Measurements from ENCODE around the gene ITPR1. TPM values are rescaled to one million over a fixed set of nuclear protein-coding genes. Genes with fewer than 3 reads are reported as not detected.

ITPR1 gene
- total RNA-seq, 1 experiment from 2014 or later: 13.4 TPM

- in situ Hi-C loops (cut with HindIII; ENCODE audit: low pct_unique_long_range_greater_than_20kb, low sequenced_read_pairs): no loop called here
- DNase-seq (ENCODE audit: low read depth, low spot score): no peak
These were observed 179.7 kb downstream of the ITPR1 start for GRCh38 chr3:4672725-4673275.

GRCh38 chr3:4674216-4674615, 181.1 kb downstream of the ITPR1 start:
- DNase-seq (ENCODE audit: low read depth, low spot score): no peak
- in situ Hi-C loops (cut with HindIII; ENCODE audit: low pct_unique_long_range_greater_than_20kb, low sequenced_read_pairs): no loop called here

- no peak for DNase-seq (ENCODE audit: low read depth, low spot score)
- in situ Hi-C loops (cut with HindIII; ENCODE audit: low pct_unique_long_range_greater_than_20kb, low sequenced_read_pairs): no loop called here
These were observed 182.6 kb downstream of the ITPR1 start for GRCh38 chr3:4675704-4676103.

- in situ Hi-C loops (cut with HindIII; ENCODE audit: low pct_unique_long_range_greater_than_20kb, low sequenced_read_pairs): no loop called here
- DNase-seq (ENCODE audit: low read depth, low spot score): no peak
These were observed 185.2 kb downstream of the ITPR1 start for GRCh38 chr3:4678320-4678719.

GRCh38 chr3:4680227-4680691, 187.1 kb downstream of the ITPR1 start:
- no peak for DNase-seq (ENCODE audit: low read depth, low spot score)

GRCh38 chr3:4680871-4681300, 187.7 kb downstream of the ITPR1 start:
- in situ Hi-C loops (cut with HindIII; ENCODE audit: low pct_unique_long_range_greater_than_20kb, low sequenced_read_pairs): no loop called here
- no peak for DNase-seq (ENCODE audit: low read depth, low spot score)

More at GRCh38 chr3:4680227-4680691, 187.1 kb downstream of the ITPR1 start:
- in situ Hi-C loops (cut with HindIII; ENCODE audit: low pct_unique_long_range_greater_than_20kb, low sequenced_read_pairs): no loop called here

GRCh38 chr3:4681301-4681700, 188.2 kb downstream of the ITPR1 start:
- no peak for DNase-seq (ENCODE audit: low read depth, low spot score)
- in situ Hi-C loops (cut with HindIII; ENCODE audit: low pct_unique_long_range_greater_than_20kb, low sequenced_read_pairs): no loop called here

GRCh38 chr3:4684117-4684516, 191.0 kb downstream of the ITPR1 start:
- DNase-seq (ENCODE audit: low read depth, low spot score): no peak
- in situ Hi-C loops (cut with HindIII; ENCODE audit: low pct_unique_long_range_greater_than_20kb, low sequenced_read_pairs): no loop called here

- in situ Hi-C loops (cut with HindIII; ENCODE audit: low pct_unique_long_range_greater_than_20kb, low sequenced_read_pairs): no loop called here
- no peak for DNase-seq (ENCODE audit: low read depth, low spot score)
These were observed 191.8 kb downstream of the ITPR1 start for GRCh38 chr3:4684976-4685375.

- in situ Hi-C loops (cut with HindIII; ENCODE audit: low pct_unique_long_range_greater_than_20kb, low sequenced_read_pairs): no loop called here
These were observed 192.7 kb downstream of the ITPR1 start for GRCh38 chr3:4685673-4686345.

GRCh38 chr3:4686619-4687018, 193.5 kb downstream of the ITPR1 start:
- no peak for DNase-seq (ENCODE audit: low read depth, low spot score)
- in situ Hi-C loops (cut with HindIII; ENCODE audit: low pct_unique_long_range_greater_than_20kb, low sequenced_read_pairs): no loop called here

More at GRCh38 chr3:4685673-4686345, 192.7 kb downstream of the ITPR1 start:
- DNase-seq (ENCODE audit: low read depth, low spot score): no peak

- DNase-seq (ENCODE audit: low read depth, low spot score): peak; percentile 31
- in situ Hi-C loops (cut with HindIII; ENCODE audit: low pct_unique_long_range_greater_than_20kb, low sequenced_read_pairs): no loop called here
These were observed 194.0 kb downstream of the ITPR1 start for GRCh38 chr3:4687167-4687566.

GRCh38 chr3:4687596-4687995, 194.4 kb downstream of the ITPR1 start:
- no peak for DNase-seq (ENCODE audit: low read depth, low spot score)
- in situ Hi-C loops (cut with HindIII; ENCODE audit: low pct_unique_long_range_greater_than_20kb, low sequenced_read_pairs): no loop called here

GRCh38 chr3:4688411-4688810, 195.3 kb downstream of the ITPR1 start:
- DNase-seq (ENCODE audit: low read depth, low spot score): no peak
- in situ Hi-C loops (cut with HindIII; ENCODE audit: low pct_unique_long_range_greater_than_20kb, low sequenced_read_pairs): no loop called here

- in situ Hi-C loops (cut with HindIII; ENCODE audit: low pct_unique_long_range_greater_than_20kb, low sequenced_read_pairs): no loop called here
- no peak for DNase-seq (ENCODE audit: low read depth, low spot score)
These were observed 195.9 kb downstream of the ITPR1 start for GRCh38 chr3:4689021-4689420.

- no peak for DNase-seq (ENCODE audit: low read depth, low spot score)
- in situ Hi-C loops (cut with HindIII; ENCODE audit: low pct_unique_long_range_greater_than_20kb, low sequenced_read_pairs): no loop called here
These were observed 197.1 kb downstream of the ITPR1 start for GRCh38 chr3:4690277-4690676.

- in situ Hi-C loops (cut with HindIII; ENCODE audit: low pct_unique_long_range_greater_than_20kb, low sequenced_read_pairs): no loop called here
- DNase-seq (ENCODE audit: low read depth, low spot score): no peak
These were observed 200.5 kb downstream of the ITPR1 start for GRCh38 chr3:4693620-4694019.

- in situ Hi-C loops (cut with HindIII; ENCODE audit: low pct_unique_long_range_greater_than_20kb, low sequenced_read_pairs): no loop called here
- DNase-seq (ENCODE audit: low read depth, low spot score): no peak
These were observed 202.7 kb downstream of the ITPR1 start for GRCh38 chr3:4695846-4696245.

GRCh38 chr3:4696266-4696665, 203.1 kb downstream of the ITPR1 start:
- no peak for DNase-seq (ENCODE audit: low read depth, low spot score)
- in situ Hi-C loops (cut with HindIII; ENCODE audit: low pct_unique_long_range_greater_than_20kb, low sequenced_read_pairs): no loop called here

Data from SK-MEL-5 (cell line).